Activated T-helper 17 cell treated with anti-CD3 and anti-CD28 coated beads, Interleukin-2, amount 50 U/mL, for 72 hours (primary cell): Measurements from ENCODE around the gene ZPR1. TPM values are rescaled to one million over a fixed set of nuclear protein-coding genes. Genes with fewer than 3 reads are reported as not detected.

Experiments
- ATAC-seq: fragments of 150-1000 bp; cut with Tn5 transposase; replicated peaks from 2 replicates; pipeline ENCODE4 v1.10.0; 2021; ENCODE audit warnings: mild to moderate bottlenecking, moderate library complexity
- H3K27ac Mint-ChIP-seq: one replicate; pipeline ENCODE4 v1.8.0; 2022; ENCODE audit warnings: mixed read lengths
- H3K27me3 Mint-ChIP-seq: one replicate; pipeline ENCODE4 v1.8.0; 2022; ENCODE audit warnings: mixed read lengths
- H3K36me3 Mint-ChIP-seq: one replicate; pipeline ENCODE4 v1.8.0; 2022; ENCODE audit warnings: low read depth, mild to moderate bottlenecking, mixed read lengths
- H3K4me1 Mint-ChIP-seq: one replicate; pipeline ENCODE4 v1.8.0; 2022; ENCODE audit warnings: mixed read lengths
- H3K4me3 Mint-ChIP-seq: one replicate; pipeline ENCODE4 v1.8.0; 2022; ENCODE audit warnings: mild to moderate bottlenecking, mixed read lengths
- H3K9me3 Mint-ChIP-seq: one replicate; pipeline ENCODE4 v1.8.0; 2022; ENCODE audit warnings: mixed read lengths
- total RNA-seq, 2 donors: library from RNA; stranded (reverse); gene quantifications; one replicate each; pipeline ENCODE4 v1.2.3, GENCODE V29; 2022

ZPR1 gene
- total RNA-seq, 2 donors from 2014 or later = 66.4 to 98.1 TPM

GRCh38 chr11:116731097-116731761, 56.6 kb downstream of the ZPR1 start:
- no peaks in the 10 kb centered on the region for H3K9me3 Mint-ChIP-seq
- no peaks in the 10 kb centered on the region for H3K36me3 Mint-ChIP-seq
- H3K4me1 Mint-ChIP-seq = peaks cover 8% of the 10 kb centered on the region
- no peak for ATAC-seq
- no peak overlapping the region for H3K27ac Mint-ChIP-seq
- no peak overlapping the region for H3K4me3 Mint-ChIP-seq
- H3K27me3 Mint-ChIP-seq = peaks cover 14% of the 10 kb centered on the region

- H3K27ac Mint-ChIP-seq = no peak overlapping the region
- H3K36me3 Mint-ChIP-seq = no peaks in the 10 kb centered on the region
- H3K4me1 Mint-ChIP-seq = peaks cover 8% of the 10 kb centered on the region
- ATAC-seq = no peak
- H3K27me3 Mint-ChIP-seq = peaks cover 15% of the 10 kb centered on the region
- no peaks in the 10 kb centered on the region for H3K9me3 Mint-ChIP-seq
- no peak overlapping the region for H3K4me3 Mint-ChIP-seq
Measured at GRCh38 chr11:116730601-116731000, 57.2 kb downstream of the ZPR1 start.

DNA sequence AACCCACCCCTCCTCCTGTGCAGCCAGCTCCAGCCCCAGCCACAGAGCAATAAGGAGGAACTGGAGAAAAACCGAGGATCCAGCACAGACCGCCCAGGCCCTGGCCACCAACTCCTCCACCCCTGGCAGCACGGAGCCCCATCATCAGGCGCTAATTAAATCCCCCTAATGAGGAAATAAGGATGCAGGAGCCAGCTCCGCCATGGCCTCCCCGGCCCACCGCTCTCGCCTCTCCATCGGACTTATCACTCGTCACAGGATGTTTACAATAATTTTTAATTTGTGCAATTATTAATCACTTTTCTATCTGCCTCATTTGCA, 57.6 kb downstream of the ZPR1 start:
- Mint-ChIP-seq H3K4me1 (peaks cover 8% of the 10 kb centered on the region), H3K27me3 (peaks cover 15% of the 10 kb centered on the region), H3K4me3 (no peak overlapping the region), H3K27ac (no peak overlapping the region), H3K9me3 (no peaks in the 10 kb centered on the region), H3K36me3 (no peaks in the 10 kb centered on the region)
- ATAC-seq = no peak

DNA sequence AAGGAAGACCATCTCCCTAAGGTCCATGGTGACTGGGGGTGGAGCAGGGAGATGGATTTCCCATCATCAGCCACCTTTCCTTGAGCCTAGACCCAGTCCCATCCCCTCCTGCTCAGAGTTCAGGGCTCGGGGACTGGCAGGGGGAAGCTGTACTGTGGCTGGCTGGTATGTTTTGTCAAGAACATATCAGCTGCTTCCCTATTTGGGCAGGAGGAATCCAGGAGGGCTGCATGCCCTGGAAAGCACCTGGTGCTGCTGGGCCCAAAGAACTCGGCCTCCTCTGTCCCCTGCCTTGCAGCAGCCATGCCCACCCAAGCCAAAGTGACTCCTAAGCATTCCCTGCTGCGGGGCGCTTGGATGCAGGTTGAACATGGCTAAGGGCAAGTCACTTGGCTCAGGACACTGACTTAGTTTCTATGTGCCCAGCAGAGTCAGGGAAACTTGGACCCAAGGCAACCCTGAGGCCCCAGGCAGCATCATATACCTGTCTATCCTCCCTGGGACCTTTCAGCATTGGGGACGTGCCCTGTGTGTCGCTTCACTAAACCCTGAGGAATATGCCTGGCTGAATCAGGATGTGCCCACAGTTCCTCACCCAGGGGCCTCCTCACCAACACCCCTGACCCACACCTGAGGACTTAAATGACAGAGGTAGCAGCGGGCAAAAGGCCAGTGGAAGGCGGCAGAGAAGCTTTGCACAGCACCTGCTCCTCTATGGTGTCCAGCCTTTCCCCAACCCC, 58.2 kb downstream of the ZPR1 start:
- Mint-ChIP-seq H3K36me3 (no peaks in the 10 kb centered on the region), H3K27me3 (peaks cover 15% of the 10 kb centered on the region), H3K9me3 (no peaks in the 10 kb centered on the region), H3K4me3 (no peak overlapping the region), H3K27ac (no peak overlapping the region), H3K4me1 (peaks cover 8% of the 10 kb centered on the region)
- no peak for ATAC-seq

- Mint-ChIP-seq H3K27me3 (peaks cover 15% of the 10 kb centered on the region), H3K4me1 (peaks cover 4% of the 10 kb centered on the region), H3K9me3 (no peaks in the 10 kb centered on the region), H3K36me3 (no peaks in the 10 kb centered on the region), H3K27ac (no peak overlapping the region), H3K4me3 (no peak overlapping the region)
- ATAC-seq = no peak
Measured at GRCh38 chr11:116727990-116728389, 59.8 kb downstream of the ZPR1 start.

- H3K27me3 Mint-ChIP-seq = peaks cover 12% of the 10 kb centered on the region
- H3K27ac Mint-ChIP-seq = no peak overlapping the region
- no peaks in the 10 kb centered on the region for H3K4me1 Mint-ChIP-seq
- H3K36me3 Mint-ChIP-seq = no peaks in the 10 kb centered on the region
- H3K4me3 Mint-ChIP-seq = no peak overlapping the region
- no peak for ATAC-seq
- H3K9me3 Mint-ChIP-seq = no peaks in the 10 kb centered on the region
Measured at GRCh38 chr11:116725434-116726221, 62.2 kb downstream of the ZPR1 start.

DNA sequence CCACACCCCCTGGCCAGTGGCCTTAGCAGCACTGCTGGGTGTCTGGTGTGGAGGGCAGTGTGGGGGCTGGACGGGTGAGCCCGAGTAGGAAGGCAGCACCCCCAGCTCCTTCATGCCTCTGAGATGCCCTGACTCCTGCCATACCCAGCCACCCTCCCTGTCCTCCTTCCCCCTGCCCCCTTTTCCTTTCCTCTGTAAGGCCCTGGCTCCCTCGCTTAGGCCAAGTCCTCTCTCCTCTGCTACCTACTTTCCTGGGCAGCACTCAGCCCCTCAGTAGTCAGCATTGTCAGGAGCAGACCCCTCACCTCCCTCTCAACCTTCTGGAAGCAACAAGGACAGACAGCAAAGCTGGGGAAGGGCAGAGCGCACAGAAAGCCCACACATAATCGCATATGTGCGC, 63.0 kb downstream of the ZPR1 start:
- peaks cover 12% of the 10 kb centered on the region for H3K27me3 Mint-ChIP-seq
- no peaks in the 10 kb centered on the region for H3K36me3 Mint-ChIP-seq
- no peak overlapping the region for H3K4me3 Mint-ChIP-seq
- H3K4me1 Mint-ChIP-seq = no peaks in the 10 kb centered on the region
- H3K9me3 Mint-ChIP-seq = no peaks in the 10 kb centered on the region
- ATAC-seq = no peak
- H3K27ac Mint-ChIP-seq = no peak overlapping the region

Other genes with a start within 250 kb of the ZPR1 start
- gene BUD13, start 15.0 kb downstream of the ZPR1 start, total RNA-seq = 10 to 100 TPM; 22.0 to 28.7 TPM
- not detected for gene APOA5, start 3.9 kb upstream of the ZPR1 start, total RNA-seq
- not detected for gene APOA4, start 35.3 kb upstream of the ZPR1 start, total RNA-seq
- gene APOC3, start 41.9 kb upstream of the ZPR1 start, total RNA-seq = not detected
- under 1 TPM; 0.37 TPM for gene APOA1, start 49.6 kb upstream of the ZPR1 start, total RNA-seq